H9 (cell line): ENCODE results near the gene GARRE1. TPM values are rescaled to one million over a fixed set of nuclear protein-coding genes. Genes with fewer than 3 reads are reported as not detected.

Experiments
- DNase-seq: peaks from one replicate; pipeline ENCODE4 v3.0.0-alpha.2; 2017
- H2AFZ ChIP-seq: one replicate; pipeline ENCODE4 v1.6.1; 2013; ENCODE audit warnings: mild to moderate bottlenecking, low read length, control low read depth, moderate library complexity
- H2AK5ac ChIP-seq: 2 replicates; pipeline ENCODE4 v1.6.1; 2013; ENCODE audit warnings: low read length, control low read depth, mixed read lengths; ENCODE audit not compliant: insufficient read length
- H2BK120ac ChIP-seq: one replicate; pipeline ENCODE4 v1.6.1; 2013; ENCODE audit warnings: low read depth, mild to moderate bottlenecking, low read length, control low read depth, inconsistent platforms; ENCODE audit not compliant: poor library complexity, severe bottlenecking
- H2BK12ac ChIP-seq: 2 replicates; pipeline ENCODE4 v1.6.1; 2013; ENCODE audit warnings: low read length, control low read depth, mixed read lengths, low read depth; ENCODE audit not compliant: insufficient read length
- H2BK15ac ChIP-seq: 2 replicates; pipeline ENCODE4 v1.6.1; 2013; ENCODE audit warnings: low read depth, low read length, control low read depth
- H2BK20ac ChIP-seq: one replicate; pipeline ENCODE4 v1.6.1; 2013; ENCODE audit warnings: low read depth, mild to moderate bottlenecking, low read length, control low read depth, inconsistent platforms; ENCODE audit not compliant: poor library complexity, severe bottlenecking
- H2BK5ac ChIP-seq: 2 replicates; pipeline ENCODE4 v1.6.1; 2013; ENCODE audit warnings: low read length, control low read depth, mixed read lengths; ENCODE audit not compliant: insufficient read length
- H3K14ac ChIP-seq: 2 replicates; pipeline ENCODE4 v1.6.1; 2013; ENCODE audit warnings: low read length, control low read depth; ENCODE audit not compliant: insufficient read depth
- H3K18ac ChIP-seq: 2 replicates; pipeline ENCODE4 v1.6.1; 2013; ENCODE audit warnings: low read depth, mild to moderate bottlenecking, mixed read lengths, low read length, control low read depth; ENCODE audit not compliant: insufficient read length
- H3K23ac ChIP-seq: 2 replicates; pipeline ENCODE4 v1.6.1; 2013; ENCODE audit warnings: low read length, control low read depth, mixed read lengths, low read depth; ENCODE audit not compliant: insufficient read length
- H3K23me2 ChIP-seq: 2 replicates; pipeline ENCODE4 v1.6.1; 2013; ENCODE audit warnings: low read depth, mild to moderate bottlenecking, mixed read lengths, low read length, control low read depth; ENCODE audit not compliant: insufficient read length, poor library complexity, severe bottlenecking
- H3K27ac ChIP-seq: 2 replicates; pipeline ENCODE4 v1.5.1; 2013; ENCODE audit warnings: low read length, control low read depth, mixed read lengths, low read depth; ENCODE audit not compliant: insufficient read length
- H3K27me3 ChIP-seq: 2 replicates; pipeline ENCODE4 v1.6.1; 2013; ENCODE audit warnings: low read length, control low read depth, inconsistent platforms; ENCODE audit not compliant: insufficient read depth
- H3K4ac ChIP-seq: 2 replicates; pipeline ENCODE4 v1.6.1; 2013; ENCODE audit warnings: low read depth, mild to moderate bottlenecking, control low read depth, inconsistent platforms, low read length, moderate library complexity
- H3K4me1 ChIP-seq: 2 replicates; pipeline ENCODE4 v1.6.1; 2013; ENCODE audit warnings: low read length, control low read depth, inconsistent platforms; ENCODE audit not compliant: insufficient read depth
- H3K4me2 ChIP-seq: 2 replicates; pipeline ENCODE4 v1.6.1; 2013; ENCODE audit warnings: low read length, control low read depth, mixed read lengths; ENCODE audit not compliant: insufficient read length, insufficient read depth
- H3K56ac ChIP-seq: 2 replicates; pipeline ENCODE4 v1.6.1; 2013; ENCODE audit warnings: low read depth, mild to moderate bottlenecking, mixed read lengths, low read length, control low read depth; ENCODE audit not compliant: insufficient read length
- H3K79me1 ChIP-seq: 2 replicates; pipeline ENCODE4 v1.6.1; 2013; ENCODE audit warnings: low read depth, mild to moderate bottlenecking, moderate library complexity, low read length, control low read depth, inconsistent platforms; ENCODE audit not compliant: insufficient read depth, poor library complexity, severe bottlenecking
- H3K79me2 ChIP-seq: 2 replicates; pipeline ENCODE4 v1.6.1; 2013; ENCODE audit warnings: low read length, control low read depth, inconsistent platforms; ENCODE audit not compliant: insufficient read depth
- H3K9ac ChIP-seq: 2 replicates; pipeline ENCODE4 v1.6.1; 2013; ENCODE audit warnings: low read length, control low read depth, mixed read lengths; ENCODE audit not compliant: insufficient read length; ENCODE audit errors: extremely low read depth
- H3K9me3 ChIP-seq: one replicate; pipeline ENCODE4 v1.6.1; 2013; ENCODE audit warnings: low read depth, low read length, inconsistent platforms; ENCODE audit not compliant: control insufficient read depth
- H3T11ph ChIP-seq: one replicate; pipeline ENCODE4 v1.6.1; 2013; ENCODE audit warnings: mild to moderate bottlenecking, low read length, control low read depth, inconsistent platforms
- H4K20me1 ChIP-seq: one replicate; pipeline ENCODE4 v1.6.1; 2013; ENCODE audit not compliant: control insufficient read depth, insufficient read length, insufficient read depth
- H4K5ac ChIP-seq: 2 replicates; pipeline ENCODE4 v1.6.1; 2013; ENCODE audit warnings: low read depth, mild to moderate bottlenecking, mixed read lengths, low read length, control low read depth; ENCODE audit not compliant: insufficient read length
- H4K8ac ChIP-seq: replicated peaks from 2 replicates; pipeline ENCODE4 v1.6.1; 2013; ENCODE audit warnings: low read length, control low read depth, mixed read lengths, low read depth; ENCODE audit not compliant: insufficient read length
- H4K91ac ChIP-seq: 2 replicates; pipeline ENCODE4 v1.6.1; 2013; ENCODE audit warnings: low read depth, mild to moderate bottlenecking, moderate library complexity, mixed read lengths, low read length, control low read depth; ENCODE audit not compliant: insufficient read length
- H3K27ac Mint-ChIP-seq, 3 experiments: 2 replicates in 2 of 3; 3 replicates in 1 of 3; pipeline ENCODE4 v1.8.0; 2020 to 2021; ENCODE audit warnings: mixed read lengths in 3 of 3, mild to moderate bottlenecking in 1 of 3, moderate library complexity in 1 of 3
- H3K27me3 Mint-ChIP-seq: 2 replicates; pipeline ENCODE4 v1.8.0; 2021; ENCODE audit warnings: low read depth, mild to moderate bottlenecking, moderate library complexity, mixed read lengths
- H3K36me3 Mint-ChIP-seq, 3 experiments: 2 replicates in 2 of 3; 3 replicates in 1 of 3; pipeline ENCODE4 v1.8.0; 2020 to 2021; ENCODE audit warnings: low read depth in 3 of 3, mixed read lengths in 3 of 3; ENCODE audit not compliant: insufficient read depth in 1 of 3
- H3K4me1 Mint-ChIP-seq, 2 experiments: 2 replicates each; pipeline ENCODE4 v1.8.0; 2020; ENCODE audit warnings: mixed read lengths in 2 of 2
- H3K4me3 Mint-ChIP-seq, 2 experiments: 2 replicates in 1 of 2; 3 replicates in 1 of 2; pipeline ENCODE4 v1.8.0; 2020 to 2021; ENCODE audit warnings: mild to moderate bottlenecking in 2 of 2, mixed read lengths in 2 of 2, moderate library complexity in 1 of 2
- H3K9me3 Mint-ChIP-seq, 2 experiments: 2 replicates in 1 of 2; 3 replicates in 1 of 2; pipeline ENCODE4 v1.8.0; 2020; ENCODE audit warnings: mild to moderate bottlenecking in 2 of 2, mixed read lengths in 2 of 2, moderate library complexity in 1 of 2
- CTCF ChIP-seq: fragments of 200-600 bp; sonication (generic); conservative IDR thresholded peaks from 3 replicates; pipeline ENCODE4 v1.8.0; 2021; ENCODE audit warnings: antibody characterized with exemption, mild to moderate bottlenecking
- WGBS: extraction: QIAGEN DNeasy Blood & Tissue Kit; methylation state at CpG from one replicate; pipeline ENCODE4 v1.1.7; 2013; ENCODE audit warnings: missing lambda C conversion rate, low lambda C conversion rate, mixed read lengths; ENCODE audit not compliant: insufficient read length; ENCODE audit errors: extremely low coverage; 5-methylcytosine and 5-hydroxymethylcytosine counted together
- total RNA-seq: library from RNA; stranded (reverse); gene quantifications from 2 replicates; pipeline ENCODE4 v1.2.1, GENCODE V29; 2021

Gene GARRE1
- total RNA-seq, 1 experiment from 2014 or later, result 24.1 TPM

GRCh38 chr19:34284505-34284904, 30.2 kb downstream of the GARRE1 start:
- H2AFZ ChIP-seq, result no peak overlapping the region
- no peak overlapping the region for H2AK5ac ChIP-seq
- H2BK15ac ChIP-seq, result no peak overlapping the region
- DNase-seq, result no peak
- Mint-ChIP-seq H3K4me1 (peaks cover 9% of the 10 kb centered on the region in 2 experiments), H3K4me3 (no peak overlapping the region), H3K27me3 (no peaks in the 10 kb centered on the region), H3K9me3 (no peaks in the 10 kb centered on the region), H3K27ac (no peak overlapping the region), H3K36me3 (peaks cover 0 to 4% (median 0%) of the 10 kb centered on the region in 3 experiments; a peak in 2 of 7 replicates)
- TF ChIP-seq CTCF, result no peak
- no CpG with 5 or more reads among the region's 2 CpGs for WGBS
- no peak overlapping the region for H3K14ac ChIP-seq
- no peak overlapping the region for H3K4me2 ChIP-seq
- no peaks in the 10 kb centered on the region for H4K20me1 ChIP-seq
- no peaks in the 10 kb centered on the region for H3K27me3 ChIP-seq
- no peak overlapping the region for H3K23ac ChIP-seq
- H3K4me1 ChIP-seq, result no peaks in the 10 kb centered on the region
- no peak overlapping the region for H4K5ac ChIP-seq
- H3K79me2 ChIP-seq, result no peaks in the 10 kb centered on the region; the same call in 1 of the 2 replicates
- H3K18ac ChIP-seq, result no peak overlapping the region
- no peak overlapping the region for H3K27ac ChIP-seq
- H2BK120ac ChIP-seq, result no peak overlapping the region
- H3K9ac ChIP-seq, result no peak overlapping the region
- H3K4ac ChIP-seq, result no peak overlapping the region
- H3K56ac ChIP-seq, result no peak overlapping the region
- H3T11ph ChIP-seq, result no peak overlapping the region
- no peak overlapping the region for H4K91ac ChIP-seq
- no peaks in the 10 kb centered on the region for H3K79me1 ChIP-seq
- no peak overlapping the region for H2BK12ac ChIP-seq
- H2BK20ac ChIP-seq, result no peak overlapping the region
- no peak overlapping the region for H2BK5ac ChIP-seq
- H3K23me2 ChIP-seq, result no peaks in the 10 kb centered on the region
- H3K9me3 ChIP-seq, result no peaks in the 10 kb centered on the region
- no peak overlapping the region for H4K8ac ChIP-seq
